Right cardiac atrium (tissue), 5 donors: ENCODE results near the gene UBAC2. TPM values are rescaled to one million over a fixed set of nuclear protein-coding genes. Genes with fewer than 3 reads are reported as not detected.
A peak's percentile ranks its signal among the peaks of the same experiment; 100 is the strongest.

Experiments used
- ATAC-seq, 2 donors: fragments of 200-7000 bp; cut with Tn5 transposase; one replicate each; pipeline versions ENCODE4 v1.8.0 to v1.9.1; 2020; ENCODE audit warnings: moderate library complexity in 2 of 2, mild to moderate bottlenecking in 1 of 2
- DNase-seq, 3 donors: peaks; one replicate each; pipeline ENCODE4 v3.0.0-alpha.2; 2020
- H3K27ac ChIP-seq: one replicate; pipeline ENCODE4 v1.5.1; 2013; ENCODE audit warnings: mild to moderate bottlenecking, low read length, control low read depth, moderate library complexity
- H3K27me3 ChIP-seq: one replicate; pipeline ENCODE4 v1.6.1; 2013; ENCODE audit not compliant: control insufficient read depth, insufficient read depth
- H3K4me1 ChIP-seq: one replicate; pipeline ENCODE4 v1.6.1; 2013; ENCODE audit warnings: low read length; ENCODE audit not compliant: control insufficient read depth, insufficient read depth
- H3K4me3 ChIP-seq: one replicate; pipeline ENCODE4 v1.5.1; 2013; ENCODE audit warnings: low read length, control low read depth
- H3K9me3 ChIP-seq: one replicate; pipeline ENCODE4 v1.6.1; 2013; ENCODE audit warnings: low read length; ENCODE audit not compliant: control insufficient read depth
- WGBS: extraction: QIAGEN DNeasy Blood & Tissue Kit; methylation state at CpG from one replicate; pipeline ENCODE4 v1.1.7; 2013; 5-methylcytosine and 5-hydroxymethylcytosine counted together
- intact Hi-C, 4 donors: fragments of 100-400 bp; cut with DNase I; formaldehyde crosslinking; loops; one replicate each; pipeline versions ENCODE4 v1.11.0 to v1.14.0; 2022 to 2023
- polyA plus RNA-seq: library from polyadenylated mRNA; stranded (reverse); fragments of 200-250 nt; gene quantifications from one replicate; pipeline ENCODE4 v1.2.3, GENCODE V29; 2013
- total RNA-seq, 4 donors: library from RNA; stranded (reverse); fragmentation: NEBNext Ultra II Directional; extraction: Animal tissue kit (Norgen Biotek cat#: 25700); gene quantifications; one replicate each; pipeline ENCODE4 v1.2.1, GENCODE V29; 2021
- donor health status: healthy with polysubstance abuse.
- donor health status: DM: no; HTN: yes; CAD: no.
- donor health status: DM: no; HTN: no; CAD: no.
- donor health status: DM: no; HTN: yes; CAD: no; lungs with severe emphysema.
- donor health status: DM: yes; HTN: yes; CAD: no.

UBAC2 gene
- total and polyA plus RNA-seq, 5 donors: 41.7 to 52.2 (median 47.6) TPM

DNA sequence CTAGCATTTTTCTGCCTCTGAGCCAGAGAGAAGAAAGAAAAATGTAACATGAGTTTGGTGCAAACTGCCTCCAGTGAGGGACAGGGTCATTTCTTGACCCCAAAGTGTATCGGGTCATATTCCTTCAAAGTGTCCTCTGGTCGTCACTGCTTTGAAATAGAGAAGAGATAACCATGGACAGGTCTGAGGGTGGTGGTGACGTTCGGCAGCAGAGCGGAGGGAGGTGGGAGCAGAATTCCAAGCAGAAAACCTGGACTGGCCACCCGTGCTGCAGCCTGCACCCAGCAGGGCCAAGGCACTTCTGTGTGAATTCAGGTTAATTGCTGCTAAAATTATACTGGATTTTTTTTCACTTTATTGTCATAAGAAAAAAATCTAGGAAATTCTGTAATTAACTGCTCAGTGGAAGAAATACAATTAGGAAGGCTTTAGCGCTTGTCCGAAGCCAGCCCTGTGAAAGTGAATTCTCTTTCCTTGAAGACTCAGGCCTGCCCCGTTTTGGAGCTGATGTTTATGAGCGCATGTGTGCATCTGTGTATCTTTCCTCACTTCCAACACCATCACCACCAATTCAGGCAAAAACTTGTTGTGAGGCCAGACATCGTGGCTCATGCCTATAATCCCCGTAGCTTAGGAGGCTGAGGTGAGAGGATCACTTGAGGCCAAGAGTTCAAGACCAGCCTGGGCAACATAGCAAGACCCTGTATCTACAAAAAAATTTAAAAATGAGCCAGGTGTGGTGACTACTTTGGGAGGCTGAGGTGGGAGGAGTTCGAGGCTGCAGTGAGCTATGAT lies 37.9 kb upstream of the UBAC2 start:
- ATAC-seq: peak; percentile 36 to 46
- no peak overlapping the region for H3K27ac ChIP-seq
- WGBS: 70% methylated on average over 13 of the region's 13 CpGs
- no peaks in the 10 kb centered on the region for H3K9me3 ChIP-seq
- H3K4me3 ChIP-seq: no peak overlapping the region
- H3K4me1 ChIP-seq: no peaks in the 10 kb centered on the region
- intact Hi-C loops: no loop called here
- H3K27me3 ChIP-seq: no peaks in the 10 kb centered on the region
- no peak for DNase-seq

GRCh38 chr13:99164226-99164625 lies 36.4 kb upstream of the UBAC2 start:
- 72% methylated on average over 5 of the region's 5 CpGs for WGBS
- H3K4me1 ChIP-seq: no peaks in the 10 kb centered on the region
- intact Hi-C loops: no loop called here

GRCh38 chr13:99165753-99166587 lies 34.7 kb upstream of the UBAC2 start:
- H3K4me3 ChIP-seq: no peak overlapping the region
- H3K4me1 ChIP-seq: no peaks in the 10 kb centered on the region
- DNase-seq (no peak), ATAC-seq (no peak)
- intact Hi-C loops: no loop called here
- H3K9me3 ChIP-seq: no peaks in the 10 kb centered on the region
- no peaks in the 10 kb centered on the region for H3K27me3 ChIP-seq
- WGBS: 85% methylated on average over 5 of the region's 5 CpGs
- H3K27ac ChIP-seq: no peak overlapping the region

More at GRCh38 chr13:99164226-99164625, 36.4 kb upstream of the UBAC2 start:
- DNase-seq: no peak
- H3K27ac ChIP-seq: no peak overlapping the region
- no peak for ATAC-seq
- no peak overlapping the region for H3K4me3 ChIP-seq
- no peaks in the 10 kb centered on the region for H3K27me3 ChIP-seq
- no peaks in the 10 kb centered on the region for H3K9me3 ChIP-seq

DNA sequence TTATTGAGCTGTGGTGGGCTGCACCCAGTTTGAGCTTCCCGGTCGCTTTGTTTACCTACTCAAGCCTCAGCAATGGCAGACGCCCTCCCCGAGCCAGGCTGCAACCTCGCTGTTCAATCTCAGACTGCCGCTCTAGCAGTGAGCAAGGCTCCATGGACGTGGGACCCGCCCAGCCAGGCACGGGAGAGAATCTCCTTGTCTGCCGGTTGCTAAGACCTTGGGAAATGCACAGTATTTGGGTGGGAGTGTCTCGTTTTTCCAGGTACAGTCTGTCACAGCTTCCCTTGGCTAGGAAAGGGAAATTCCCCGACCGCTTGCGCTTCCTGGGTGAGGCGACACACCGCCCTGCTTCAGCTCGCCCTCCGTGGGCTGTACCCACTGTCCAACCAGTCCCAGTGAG lies 27.7 kb upstream of the UBAC2 start:
- Histone ChIP-seq H3K4me3 (no peak overlapping the region), H3K9me3 (no peaks in the 10 kb centered on the region), H3K27me3 (no peaks in the 10 kb centered on the region), H3K4me1 (no peaks in the 10 kb centered on the region), H3K27ac (no peak overlapping the region)
- ATAC-seq: no peak
- intact Hi-C loops: no loop called here
- 88% methylated on average over 18 of the region's 18 CpGs for WGBS
- no peak for DNase-seq

GRCh38 chr13:99173606-99174005 lies 27.0 kb upstream of the UBAC2 start:
- 84% methylated on average over 3 of the region's 3 CpGs for WGBS
- Histone ChIP-seq H3K9me3 (no peaks in the 10 kb centered on the region), H3K27me3 (no peaks in the 10 kb centered on the region), H3K4me3 (no peak overlapping the region), H3K4me1 (no peaks in the 10 kb centered on the region), H3K27ac (no peak overlapping the region)
- ATAC-seq: no peak
- no peak for DNase-seq
- intact Hi-C loops: no loop called here

- no peak overlapping the region for H3K27ac ChIP-seq
- WGBS: 59% methylated on average over 2 of the region's 2 CpGs
- ATAC-seq (no peak), DNase-seq (no peak)
- no peaks in the 10 kb centered on the region for H3K9me3 ChIP-seq
- no peak overlapping the region for H3K4me3 ChIP-seq
- H3K4me1 ChIP-seq: no peaks in the 10 kb centered on the region
- no peaks in the 10 kb centered on the region for H3K27me3 ChIP-seq
- intact Hi-C loops: loop anchor here in 3 of 4 donors (5.0 kb wide), 3 partner anchors 88 to 263 kb away; no protein-coding TSS in a partner anchor
These were observed 26.0 kb upstream of the UBAC2 start for GRCh38 chr13:99174533-99175100.

GRCh38 chr13:99176309-99177276 lies 24.1 kb upstream of the UBAC2 start:
- H3K4me3 ChIP-seq: no peak overlapping the region
- no peaks in the 10 kb centered on the region for H3K9me3 ChIP-seq
- H3K27me3 ChIP-seq: no peaks in the 10 kb centered on the region
- H3K27ac ChIP-seq: no peak overlapping the region
- WGBS: 27% methylated on average over 24 of the region's 24 CpGs
- ATAC-seq: peak; percentile 90 to 91
- intact Hi-C loops: loop anchor here (2.0 to 5.0 kb wide), 6 partner anchors 86 to 261 kb away; no protein-coding TSS in a partner anchor
- H3K4me1 ChIP-seq: no peaks in the 10 kb centered on the region
- DNase-seq: peak; percentile 54 to 84 (median 82)

DNA sequence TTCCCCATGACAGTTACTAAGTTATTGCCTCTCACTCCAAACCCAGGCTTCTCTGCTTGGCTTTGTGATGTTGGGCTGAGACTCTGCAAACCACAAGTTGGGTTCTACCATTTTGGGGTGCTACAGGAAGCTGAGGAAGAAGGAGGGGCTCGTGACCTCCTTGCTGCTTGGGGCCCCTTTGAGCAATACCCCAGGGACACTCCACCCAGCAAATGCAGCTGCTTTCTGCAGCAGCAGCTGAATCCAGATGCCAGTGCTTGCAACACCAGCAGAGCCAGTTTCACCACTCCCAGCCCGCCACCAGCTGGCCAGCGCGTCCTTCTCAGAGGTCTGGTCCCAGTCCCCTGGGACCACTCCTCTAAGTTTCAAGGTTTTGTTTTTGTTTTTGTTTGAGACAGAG lies 22.0 kb upstream of the UBAC2 start:
- Histone ChIP-seq H3K27me3 (no peaks in the 10 kb centered on the region), H3K9me3 (no peaks in the 10 kb centered on the region), H3K27ac (no peak overlapping the region), H3K4me3 (no peak overlapping the region), H3K4me1 (no peaks in the 10 kb centered on the region)
- DNase-seq (peak in 2 of 3 donors; percentile 31 to 59), ATAC-seq (no peak)
- intact Hi-C loops: loop anchor here in 3 of 4 donors (5.0 kb wide), 3 partner anchors 84 to 259 kb away; no protein-coding TSS in a partner anchor
- WGBS: 66% methylated on average over 4 of the region's 4 CpGs

DNA sequence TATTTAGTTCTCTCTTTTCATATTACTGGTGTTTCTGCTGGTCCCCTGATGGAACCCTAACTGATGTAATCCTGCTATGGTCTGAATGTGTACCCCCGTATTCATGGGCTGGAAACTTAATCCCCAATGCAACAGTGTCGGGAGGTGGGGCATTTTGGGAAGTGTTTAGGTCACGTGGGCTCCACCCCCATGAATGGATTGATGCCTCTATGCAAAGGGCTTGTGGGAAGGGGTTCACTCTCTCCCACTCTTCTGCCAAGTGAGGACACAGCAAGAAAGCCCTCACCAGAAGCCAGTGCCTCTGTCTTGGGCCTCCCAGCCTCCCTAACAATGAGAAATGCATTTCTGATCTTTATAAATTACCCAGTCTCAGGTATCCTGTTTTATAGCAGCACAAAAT lies 21.2 kb upstream of the UBAC2 start:
- 74% methylated on average over 3 of the region's 3 CpGs for WGBS
- no peak overlapping the region for H3K27ac ChIP-seq
- no peaks in the 10 kb centered on the region for H3K4me1 ChIP-seq
- no peaks in the 10 kb centered on the region for H3K27me3 ChIP-seq
- H3K4me3 ChIP-seq: no peak overlapping the region
- DNase-seq (no peak), ATAC-seq (no peak)
- no peaks in the 10 kb centered on the region for H3K9me3 ChIP-seq
- intact Hi-C loops: loop anchor here in 3 of 4 donors (5.0 kb wide), 3 partner anchors 83 to 258 kb away; no protein-coding TSS in a partner anchor

DNA sequence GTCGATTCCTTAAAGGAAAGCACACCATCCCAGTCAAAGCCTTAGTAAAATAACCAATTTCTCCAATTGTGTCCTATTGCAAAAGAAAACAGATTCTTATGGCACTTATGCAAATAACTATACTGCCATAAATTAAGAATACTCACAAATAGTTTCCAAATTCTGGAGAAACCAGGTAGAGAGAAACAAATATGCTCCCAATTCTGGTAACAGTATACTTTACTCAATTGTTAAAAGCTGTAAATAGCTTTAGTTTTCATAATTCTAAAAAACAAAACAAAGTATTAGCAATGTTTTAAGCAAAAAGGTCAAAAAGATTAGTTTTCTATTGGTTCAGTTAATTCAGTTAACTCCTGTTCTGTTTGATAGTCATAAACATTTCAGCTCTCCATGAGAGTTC lies 18.2 kb upstream of the UBAC2 start:
- 87% methylated on average over 1 of the region's 1 CpG for WGBS
- intact Hi-C loops: no loop called here
- H3K4me1 ChIP-seq: no peaks in the 10 kb centered on the region
- H3K4me3 ChIP-seq: no peak overlapping the region
- ATAC-seq (no peak), DNase-seq (no peak)
- no peak overlapping the region for H3K27ac ChIP-seq
- H3K9me3 ChIP-seq: no peaks in the 10 kb centered on the region
- H3K27me3 ChIP-seq: no peaks in the 10 kb centered on the region
